Measurements from ENCODE around the gene ZBTB5. TPM values are rescaled to one million over a fixed set of nuclear protein-coding genes. Genes with fewer than 3 reads are reported as not detected.
A peak's percentile ranks its signal among the peaks of the same experiment; 100 is the strongest.

The ZBTB5 gene
- total RNA-seq, 4 donors from 2014 or later, result 5.6 to 7.0 (median 6.7) TPM

GRCh38 chr9:37433867-37434371 is 31.3 kb downstream of the ZBTB5 start:
- DNase-seq, result no peak
- H3K27ac ChIP-seq, result peak overlapping the region in 2 of 4 donors; percentile 23 to 47
- in situ Hi-C loops (cut with MboI; ENCODE audit: low sequenced_read_pairs in 4 of 4), result no loop called here

GRCh38 chr9:37432020-37432419 is 33.2 kb downstream of the ZBTB5 start:
- in situ Hi-C loops (cut with MboI; ENCODE audit: low sequenced_read_pairs in 4 of 4) (no loop called here), intact Hi-C loops (cut with DNase I; ENCODE audit: low total_unique reads) (no loop called here)
- no peaks in the 10 kb centered on the region for H3K27me3 ChIP-seq
- DNase-seq, result no peak
- no peak for TF ChIP-seq POLR2A (IDR thresholded peaks at IDR 0.05)
- TF ChIP-seq CTCF (IDR thresholded peaks at IDR 0.05 in 4 of 5, conservative IDR thresholded peaks at IDR 0.05 in 1 of 5), result no peak
- peak overlapping the region in 2 of 4 donors; percentile 47 to 52 for H3K27ac ChIP-seq
- no peak for ATAC-seq
- no peak overlapping the region for H3K4me3 ChIP-seq
- peaks cover 0 to 68% of the 10 kb centered on the region in 2 donors for H3K36me3 ChIP-seq
- H3K9me3 ChIP-seq, result no peaks in the 10 kb centered on the region
- peaks cover 21 to 28% of the 10 kb centered on the region in 2 donors for H3K4me1 ChIP-seq

More at GRCh38 chr9:37433867-37434371, 31.3 kb downstream of the ZBTB5 start:
- no peak for ATAC-seq
- intact Hi-C loops (cut with DNase I; ENCODE audit: low total_unique reads), result no loop called here
- peaks cover 0 to 68% of the 10 kb centered on the region in 2 donors for H3K36me3 ChIP-seq
- H3K9me3 ChIP-seq, result no peaks in the 10 kb centered on the region
- H3K4me3 ChIP-seq, result no peak overlapping the region
- no peaks in the 10 kb centered on the region for H3K27me3 ChIP-seq
- no peak for TF ChIP-seq CTCF (IDR thresholded peaks at IDR 0.05 in 4 of 5, conservative IDR thresholded peaks at IDR 0.05 in 1 of 5)
- peaks cover 36 to 47% of the 10 kb centered on the region in 2 donors for H3K4me1 ChIP-seq

- Histone ChIP-seq H3K9me3 (no peaks in the 10 kb centered on the region), H3K4me1 (peaks cover 15 to 26% of the 10 kb centered on the region in 2 donors), H3K27me3 (no peaks in the 10 kb centered on the region), H3K4me3 (no peak overlapping the region), H3K27ac (no peak overlapping the region), H3K36me3 (peaks cover 0 to 64% of the 10 kb centered on the region in 2 donors)
- ATAC-seq (no peak), DNase-seq (no peak)
- in situ Hi-C loops (cut with MboI; ENCODE audit: low sequenced_read_pairs in 4 of 4) (no loop called here), intact Hi-C loops (cut with DNase I; ENCODE audit: low total_unique reads) (no loop called here)
- TF ChIP-seq CTCF (IDR thresholded peaks at IDR 0.05 in 4 of 5, conservative IDR thresholded peaks at IDR 0.05 in 1 of 5) (no peak), POLR2A (IDR thresholded peaks at IDR 0.05) (no peak)
These were observed 34.2 kb downstream of the ZBTB5 start for GRCh38 chr9:37430841-37431597.

GRCh38 chr9:37429441-37430285 is 35.6 kb downstream of the ZBTB5 start:
- Histone ChIP-seq H3K4me3 (no peak overlapping the region), H3K27ac (no peak overlapping the region), H3K4me1 (peaks cover 19 to 29% of the 10 kb centered on the region in 2 donors), H3K36me3 (peaks cover 0 to 52% of the 10 kb centered on the region in 2 donors), H3K9me3 (no peaks in the 10 kb centered on the region), H3K27me3 (no peaks in the 10 kb centered on the region)
- TF ChIP-seq CTCF (IDR thresholded peaks at IDR 0.05 in 4 of 5, conservative IDR thresholded peaks at IDR 0.05 in 1 of 5) (no peak), POLR2A (IDR thresholded peaks at IDR 0.05) (no peak)
- no peak for DNase-seq
- intact Hi-C loops (cut with DNase I; ENCODE audit: low total_unique reads) (no loop called here), in situ Hi-C loops (cut with MboI; ENCODE audit: low sequenced_read_pairs in 4 of 4) (no loop called here)
- ATAC-seq, result no peak

Measured in gastrocnemius medialis (tissue), 4 donors.